Kidney tubule cell (primary cell): ENCODE data around the gene PLXNA4.

Experiments
- DNase-seq: peaks from one replicate; pipeline ENCODE4 v3.0.0-alpha.2; 2018; ENCODE audit warnings: low spot score

The PLXNA4 gene

GRCh38 chr7:132350741-132351140 is 225.5 kb downstream of the PLXNA4 start:
- DNase-seq = no peak

- DNase-seq = no peak
Measured at GRCh38 chr7:132349075-132349474, 227.2 kb downstream of the PLXNA4 start.

GRCh38 chr7:132348341-132348740 is 227.9 kb downstream of the PLXNA4 start:
- DNase-seq = no peak

GRCh38 chr7:132347858-132348257 is 228.4 kb downstream of the PLXNA4 start:
- DNase-seq = no peak

GRCh38 chr7:132347123-132347522 is 229.1 kb downstream of the PLXNA4 start:
- DNase-seq = no peak

- no peak for DNase-seq
Measured at GRCh38 chr7:132345543-132346129, 230.6 kb downstream of the PLXNA4 start.

- no peak for DNase-seq
Measured at GRCh38 chr7:132345030-132345429, 231.2 kb downstream of the PLXNA4 start.

- no peak for DNase-seq
Measured at GRCh38 chr7:132343199-132343598, 233.1 kb downstream of the PLXNA4 start.

- DNase-seq = peak; percentile 8
Measured at GRCh38 chr7:132337450-132338080, 238.7 kb downstream of the PLXNA4 start.

- DNase-seq = no peak
Measured at GRCh38 chr7:132336797-132337196, 239.5 kb downstream of the PLXNA4 start.

- no peak for DNase-seq
Measured at GRCh38 chr7:132333301-132333700, 243.0 kb downstream of the PLXNA4 start.

- DNase-seq = no peak
Measured at GRCh38 chr7:132328760-132329159, 247.5 kb downstream of the PLXNA4 start.

- DNase-seq = no peak
Measured at GRCh38 chr7:132328047-132328620, 248.1 kb downstream of the PLXNA4 start.

- no peak for DNase-seq
Measured at GRCh38 chr7:132326878-132327589, 249.2 kb downstream of the PLXNA4 start.

- peak; percentile 53 for DNase-seq
Measured at GRCh38 chr7:132322970-132323369, 253.3 kb downstream of the PLXNA4 start.

GRCh38 chr7:132321387-132321786 is 254.9 kb downstream of the PLXNA4 start:
- DNase-seq = no peak

GRCh38 chr7:132319481-132319880 is 256.8 kb downstream of the PLXNA4 start:
- DNase-seq = peak; percentile 25

- peak; percentile 82 for DNase-seq
Measured at GRCh38 chr7:132318352-132319318, 257.6 kb downstream of the PLXNA4 start.

GRCh38 chr7:132317701-132318351 is 258.4 kb downstream of the PLXNA4 start:
- DNase-seq = no peak

- no peak for DNase-seq
Measured at GRCh38 chr7:132312531-132313055, 263.7 kb downstream of the PLXNA4 start.

GRCh38 chr7:132311733-132312132 is 264.5 kb downstream of the PLXNA4 start:
- DNase-seq = no peak
